Hepatocyte (in vitro differentiated cells): ENCODE measurements around the gene BCL10.

Experiments
- CTCF ChIP-seq: fragments of 200-600 bp; sonication (generic); IDR thresholded peaks from 2 replicates; pipeline ENCODE4 v1.5.1; 2016; ENCODE audit warnings: antibody characterized with exemption, mild to moderate bottlenecking; ENCODE audit not compliant: poor library complexity
- EZH2phosphoT487 ChIP-seq: fragments of 200-600 bp; sonication (generic); IDR thresholded peaks from one replicate; pipeline ENCODE4 v1.6.1; 2018; ENCODE audit warnings: antibody characterized with exemption, mild to moderate bottlenecking, low read depth, moderate library complexity; ENCODE audit not compliant: unreplicated experiment, severe bottlenecking

DNA sequence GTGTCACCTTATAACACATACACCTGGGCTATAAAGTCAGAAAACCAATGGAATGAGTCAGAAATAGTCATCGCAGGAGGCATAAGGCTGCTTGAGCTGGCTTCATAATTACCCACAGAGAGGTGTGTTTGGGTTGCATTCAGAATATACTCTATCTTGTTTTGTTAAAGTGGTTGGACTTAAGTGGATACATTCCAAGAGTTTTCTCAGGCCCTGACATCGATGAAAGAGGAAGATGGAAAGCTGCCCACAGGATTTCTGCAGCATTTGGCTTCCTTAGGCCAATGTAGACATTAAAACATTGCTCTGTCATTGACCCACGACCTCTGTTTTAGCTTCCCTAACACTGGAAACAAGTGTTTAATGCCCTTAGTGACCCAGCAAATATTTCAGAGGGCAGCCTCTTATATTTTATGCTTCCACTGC, 18.6 kb upstream of the BCL10 start:
- TF ChIP-seq CTCF (no peak), EZH2phosphoT487 (no peak)
